Ascending aorta (tissue), 2 donors: ENCODE data around the gene VWC2L. TPM values are rescaled to one million over a fixed set of nuclear protein-coding genes. Genes with fewer than 3 reads are reported as not detected.
A peak's percentile ranks its signal among the peaks of the same experiment; 100 is the strongest.

Experiments used
- DNase-seq, 2 donors: peaks; one replicate each; pipeline ENCODE4 v3.0.0-alpha.2; 2019; ENCODE audit warnings: low spot score in 2 of 2
- H3K27ac ChIP-seq, 2 donors: fragments of 200-600 bp; sonication (generic); one replicate each; pipeline ENCODE4 v1.5.1; 2016 to 2017; ENCODE audit warnings: mild to moderate bottlenecking in 1 of 2
- H3K27me3 ChIP-seq: fragments of 200-600 bp; sonication (generic); one replicate; pipeline ENCODE4 v1.5.1; 2017
- H3K36me3 ChIP-seq, 2 donors: fragments of 200-600 bp; sonication (generic); one replicate each; pipeline ENCODE4 v1.5.1; 2016
- H3K4me1 ChIP-seq, 2 donors: fragments of 200-600 bp; sonication (generic); one replicate each; pipeline ENCODE4 v1.5.1; 2016 to 2017; ENCODE audit warnings: mild to moderate bottlenecking in 1 of 2
- H3K4me3 ChIP-seq, 2 donors: fragments of 200-600 bp; sonication (generic); one replicate each; pipeline ENCODE4 v1.5.1; 2016 to 2017; ENCODE audit warnings: mild to moderate bottlenecking in 1 of 2
- H3K9me3 ChIP-seq, 2 donors: fragments of 200-600 bp; sonication (generic); one replicate each; pipeline ENCODE4 v1.5.1; 2016
- CTCF ChIP-seq, 3 experiments: fragments of 200-600 bp in 2 of 3; fragments of 450-650 bp in 1 of 3; sonication (generic) in 2 of 3; IDR thresholded peaks; one replicate each; pipeline ENCODE4 v1.5.1; 2016 to 2019; ENCODE audit warnings: antibody characterized with exemption in 3 of 3, mild to moderate bottlenecking in 1 of 3, moderate library complexity in 1 of 3
- intact Hi-C: fragments of 100-400 bp; cut with DNase I; formaldehyde crosslinking; loops from one replicate; pipeline ENCODE4 v1.15.1; 2023
- total RNA-seq: library from RNA; depleted of rRNA; stranded (reverse); fragments of >200 nt; gene quantifications from one replicate; pipeline ENCODE4 v1.1.0, GENCODE V29; 2016

Gene VWC2L
- total RNA-seq, 1 donor from 2014 or later: not detected

- Histone ChIP-seq H3K9me3 (no peaks in the 10 kb centered on the region), H3K27ac (no peak overlapping the region), H3K27me3 (no peaks in the 10 kb centered on the region), H3K4me1 (no peaks in the 10 kb centered on the region), H3K36me3 (no peaks in the 10 kb centered on the region), H3K4me3 (no peak overlapping the region)
- intact Hi-C loops: no loop called here
- no peak for TF ChIP-seq CTCF (IDR thresholded peaks at IDR 0.05)
- DNase-seq: no peak
Measured at GRCh38 chr2:214471382-214471781, 60.5 kb downstream of the VWC2L start.

- Histone ChIP-seq H3K27ac (no peak overlapping the region), H3K27me3 (no peaks in the 10 kb centered on the region), H3K36me3 (no peaks in the 10 kb centered on the region), H3K9me3 (no peaks in the 10 kb centered on the region), H3K4me1 (no peaks in the 10 kb centered on the region), H3K4me3 (no peak overlapping the region)
- no peak for DNase-seq
- no peak for TF ChIP-seq CTCF (IDR thresholded peaks at IDR 0.05)
- intact Hi-C loops: no loop called here
Measured at GRCh38 chr2:214471990-214472389, 61.1 kb downstream of the VWC2L start.

GRCh38 chr2:214477305-214477704 lies 66.5 kb downstream of the VWC2L start:
- TF ChIP-seq CTCF (IDR thresholded peaks at IDR 0.05): no peak
- H3K4me3 ChIP-seq: no peak overlapping the region
- H3K9me3 ChIP-seq: no peaks in the 10 kb centered on the region
- no peak overlapping the region for H3K27ac ChIP-seq
- H3K4me1 ChIP-seq: no peaks in the 10 kb centered on the region
- no peak for DNase-seq
- no peaks in the 10 kb centered on the region for H3K27me3 ChIP-seq
- intact Hi-C loops: no loop called here
- H3K36me3 ChIP-seq: no peaks in the 10 kb centered on the region

- DNase-seq: no peak
- H3K4me3 ChIP-seq: no peak overlapping the region
- no peaks in the 10 kb centered on the region for H3K4me1 ChIP-seq
- H3K27ac ChIP-seq: peak overlapping the region in 1 of 2 donors; percentile 24
- no peaks in the 10 kb centered on the region for H3K36me3 ChIP-seq
- intact Hi-C loops: no loop called here
- TF ChIP-seq CTCF (IDR thresholded peaks at IDR 0.05): no peak
- no peaks in the 10 kb centered on the region for H3K27me3 ChIP-seq
- H3K9me3 ChIP-seq: no peaks in the 10 kb centered on the region
Measured at GRCh38 chr2:214481204-214481603, 70.3 kb downstream of the VWC2L start.

- Histone ChIP-seq H3K4me1 (no peaks in the 10 kb centered on the region), H3K27me3 (no peaks in the 10 kb centered on the region), H3K9me3 (no peaks in the 10 kb centered on the region), H3K4me3 (no peak overlapping the region), H3K27ac (no peak overlapping the region), H3K36me3 (no peaks in the 10 kb centered on the region)
- no peak for DNase-seq
- intact Hi-C loops: no loop called here
- TF ChIP-seq CTCF (IDR thresholded peaks at IDR 0.05): no peak
Measured at GRCh38 chr2:214482728-214483127, 71.9 kb downstream of the VWC2L start.

GRCh38 chr2:214484239-214484638 lies 73.4 kb downstream of the VWC2L start:
- no peaks in the 10 kb centered on the region for H3K27me3 ChIP-seq
- no peak for DNase-seq
- no peak for TF ChIP-seq CTCF (IDR thresholded peaks at IDR 0.05)
- H3K4me1 ChIP-seq: no peaks in the 10 kb centered on the region
- no peaks in the 10 kb centered on the region for H3K9me3 ChIP-seq
- H3K27ac ChIP-seq: peak overlapping the region in 1 of 2 donors; percentile 27
- H3K36me3 ChIP-seq: no peaks in the 10 kb centered on the region
- intact Hi-C loops: no loop called here
- no peak overlapping the region for H3K4me3 ChIP-seq
